ENCODE measurements around the gene GNGT1.

GRCh38 chr7:93935102-93935501, 28.7 kb downstream of the GNGT1 start:
- TF ChIP-seq POLR2AphosphoS5 (IDR thresholded peaks at IDR 0.05; ENCODE audit: low read depth): no peak
- TF ChIP-seq, protein P1, sequence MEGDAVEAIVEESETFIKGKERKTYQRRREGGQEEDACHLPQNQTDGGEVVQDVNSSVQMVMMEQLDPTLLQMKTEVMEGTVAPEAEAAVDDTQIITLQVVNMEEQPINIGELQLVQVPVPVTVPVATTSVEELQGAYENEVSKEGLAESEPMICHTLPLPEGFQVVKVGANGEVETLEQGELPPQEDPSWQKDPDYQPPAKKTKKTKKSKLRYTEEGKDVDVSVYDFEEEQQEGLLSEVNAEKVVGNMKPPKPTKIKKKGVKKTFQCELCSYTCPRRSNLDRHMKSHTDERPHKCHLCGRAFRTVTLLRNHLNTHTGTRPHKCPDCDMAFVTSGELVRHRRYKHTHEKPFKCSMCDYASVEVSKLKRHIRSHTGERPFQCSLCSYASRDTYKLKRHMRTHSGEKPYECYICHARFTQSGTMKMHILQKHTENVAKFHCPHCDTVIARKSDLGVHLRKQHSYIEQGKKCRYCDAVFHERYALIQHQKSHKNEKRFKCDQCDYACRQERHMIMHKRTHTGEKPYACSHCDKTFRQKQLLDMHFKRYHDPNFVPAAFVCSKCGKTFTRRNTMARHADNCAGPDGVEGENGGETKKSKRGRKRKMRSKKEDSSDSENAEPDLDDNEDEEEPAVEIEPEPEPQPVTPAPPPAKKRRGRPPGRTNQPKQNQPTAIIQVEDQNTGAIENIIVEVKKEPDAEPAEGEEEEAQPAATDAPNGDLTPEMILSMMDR (IDR thresholded peaks at IDR 0.05; ENCODE audit: insufficient read depth, low read length): no peak
- TF ChIP-seq REST (IDR thresholded peaks at IDR 0.05; ENCODE audit: insufficient replicate concordance, low read depth): no peak
